ENCODE results near the gene CCDC24. TPM values are rescaled to one million over a fixed set of nuclear protein-coding genes. Genes with fewer than 3 reads are reported as not detected.

CCDC24 gene
- total RNA-seq, 6 donors from 2014 or later: 7.3 to 14.5 (median 10.0) TPM

- Histone ChIP-seq H3K36me3 (peaks cover 0 to 13% (median 3%) of the 10 kb centered on the region in 4 donors), H3K9me3 (no peaks in the 10 kb centered on the region), H3K4me3 (no peak overlapping the region), H3K4me1 (peaks cover 9 to 23% (median 12%) of the 10 kb centered on the region in 4 donors), H3K27me3 (no peaks in the 10 kb centered on the region), H3K27ac (no peak overlapping the region)
- 72 to 86% methylated on average over 13 of the region's 13 CpGs for WGBS, 2 donors
- ATAC-seq (ENCODE audit: low FRiP score in 2 of 2) (no peak), DNase-seq (no peak)
- TF ChIP-seq EP300 (IDR thresholded peaks at IDR 0.05) (no peak), POLR2AphosphoS5 (IDR thresholded peaks at IDR 0.05) (no peak), POLR2A (IDR thresholded peaks at IDR 0.05) (no peak)
- TF ChIP-seq, protein P1, sequence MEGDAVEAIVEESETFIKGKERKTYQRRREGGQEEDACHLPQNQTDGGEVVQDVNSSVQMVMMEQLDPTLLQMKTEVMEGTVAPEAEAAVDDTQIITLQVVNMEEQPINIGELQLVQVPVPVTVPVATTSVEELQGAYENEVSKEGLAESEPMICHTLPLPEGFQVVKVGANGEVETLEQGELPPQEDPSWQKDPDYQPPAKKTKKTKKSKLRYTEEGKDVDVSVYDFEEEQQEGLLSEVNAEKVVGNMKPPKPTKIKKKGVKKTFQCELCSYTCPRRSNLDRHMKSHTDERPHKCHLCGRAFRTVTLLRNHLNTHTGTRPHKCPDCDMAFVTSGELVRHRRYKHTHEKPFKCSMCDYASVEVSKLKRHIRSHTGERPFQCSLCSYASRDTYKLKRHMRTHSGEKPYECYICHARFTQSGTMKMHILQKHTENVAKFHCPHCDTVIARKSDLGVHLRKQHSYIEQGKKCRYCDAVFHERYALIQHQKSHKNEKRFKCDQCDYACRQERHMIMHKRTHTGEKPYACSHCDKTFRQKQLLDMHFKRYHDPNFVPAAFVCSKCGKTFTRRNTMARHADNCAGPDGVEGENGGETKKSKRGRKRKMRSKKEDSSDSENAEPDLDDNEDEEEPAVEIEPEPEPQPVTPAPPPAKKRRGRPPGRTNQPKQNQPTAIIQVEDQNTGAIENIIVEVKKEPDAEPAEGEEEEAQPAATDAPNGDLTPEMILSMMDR (IDR thresholded peaks at IDR 0.05): no peak
These were observed 33.6 kb downstream of the CCDC24 start for GRCh38 chr1:44024903-44025525.

GRCh38 chr1:44025816-44026215 lies 34.4 kb downstream of the CCDC24 start:
- WGBS, 2 donors: 66 to 67% methylated on average over 3 of the region's 3 CpGs
- Histone ChIP-seq H3K4me1 (peaks cover 9 to 26% (median 16%) of the 10 kb centered on the region in 4 donors), H3K4me3 (no peak overlapping the region), H3K36me3 (peaks cover 0 to 6% (median 3%) of the 10 kb centered on the region in 4 donors), H3K27ac (peak overlapping the region in 1 of 4 donors; percentile 14), H3K9me3 (no peaks in the 10 kb centered on the region), H3K27me3 (no peaks in the 10 kb centered on the region)
- DNase-seq: peak in 1 of 2 donors; percentile 85
- TF ChIP-seq POLR2AphosphoS5 (IDR thresholded peaks at IDR 0.05): no peak
- TF ChIP-seq POLR2A (IDR thresholded peaks at IDR 0.05): no peak
- TF ChIP-seq, protein P1 (IDR thresholded peaks at IDR 0.05): no peak
- TF ChIP-seq EP300 (IDR thresholded peaks at IDR 0.05): no peak
- ATAC-seq (ENCODE audit: low FRiP score in 2 of 2): peak in 1 of 2 donors; percentile 42

- H3K36me3 ChIP-seq: peaks cover 0 to 5% (median 0%) of the 10 kb centered on the region in 4 donors
- H3K27me3 ChIP-seq: no peaks in the 10 kb centered on the region
- TF ChIP-seq POLR2AphosphoS5 (IDR thresholded peaks at IDR 0.05) (no peak), POLR2A (IDR thresholded peaks at IDR 0.05) (no peak), EP300 (IDR thresholded peaks at IDR 0.05) (no peak)
- TF ChIP-seq, protein P1 (IDR thresholded peaks at IDR 0.05): no peak
- no peaks in the 10 kb centered on the region for H3K9me3 ChIP-seq
- no peak overlapping the region for H3K4me3 ChIP-seq
- no peak for DNase-seq
- no peak overlapping the region for H3K27ac ChIP-seq
- WGBS, 2 donors: 91 to 94% methylated on average over 3 of the region's 3 CpGs
- ATAC-seq (ENCODE audit: low FRiP score in 2 of 2): no peak
- H3K4me1 ChIP-seq: peaks cover 12 to 39% (median 31%) of the 10 kb centered on the region in 4 donors
These were observed 35.9 kb downstream of the CCDC24 start for GRCh38 chr1:44027320-44027719.

- no peaks in the 10 kb centered on the region for H3K27me3 ChIP-seq
- ATAC-seq (ENCODE audit: low FRiP score in 2 of 2) (peak; percentile 1 to 3), DNase-seq (no peak)
- H3K27ac ChIP-seq: peak overlapping the region; percentile 77 to 92 (median 85)
- WGBS, 2 donors: 31 to 32% methylated on average over 17 of the region's 17 CpGs
- TF ChIP-seq POLR2A (IDR thresholded peaks at IDR 0.05) (no peak), EP300 (IDR thresholded peaks at IDR 0.05) (no peak), POLR2AphosphoS5 (IDR thresholded peaks at IDR 0.05) (no peak)
- TF ChIP-seq, protein P1 (IDR thresholded peaks at IDR 0.05): no peak
- H3K36me3 ChIP-seq: no peaks in the 10 kb centered on the region
- peaks cover 12 to 43% (median 33%) of the 10 kb centered on the region in 4 donors for H3K4me1 ChIP-seq
- H3K9me3 ChIP-seq: no peaks in the 10 kb centered on the region
- peak overlapping the region; percentile 84 to 97 (median 89) for H3K4me3 ChIP-seq
These were observed 38.0 kb downstream of the CCDC24 start for GRCh38 chr1:44029260-44029910.
